Neural cell (in vitro differentiated cells): ENCODE results near the gene SLC24A2. TPM values are rescaled to one million over a fixed set of nuclear protein-coding genes. Genes with fewer than 3 reads are reported as not detected.

Experiments
- H2AFZ ChIP-seq: fragments of 200-600, 300-800 bp; sonication (generic), shearing (Covaris generic); 2 replicates; pipeline ENCODE4 v1.6.0; 2014; ENCODE audit warnings: low read depth, mild to moderate bottlenecking, antibody characterized with exemption, low read length, moderate library complexity
- H3F3A ChIP-seq: fragments of 200-600 bp; shearing (Covaris generic); 2 replicates; pipeline ENCODE4 v1.6.1; 2016; ENCODE audit warnings: mild to moderate bottlenecking, moderate library complexity, mixed read lengths, antibody characterized with exemption, low read length; ENCODE audit not compliant: insufficient read depth, poor library complexity, severe bottlenecking
- H3K27ac ChIP-seq: fragments of 200-600, 300-800 bp; sonication (generic), shearing (Covaris generic); 2 replicates; pipeline ENCODE4 v1.5.1; 2014; ENCODE audit warnings: mild to moderate bottlenecking, low read length, moderate library complexity
- H3K27me3 ChIP-seq: fragments of 300-800, 200-600 bp; sonication (generic), shearing (Covaris generic); 2 replicates; pipeline ENCODE4 v1.6.0; 2014; ENCODE audit warnings: mild to moderate bottlenecking, low read depth, low read length, moderate library complexity; ENCODE audit not compliant: insufficient read depth
- H3K36me3 ChIP-seq: fragments of 300-800, 200-600 bp; sonication (generic), shearing (Covaris generic); 2 replicates; pipeline ENCODE4 v1.5.1; 2014; ENCODE audit warnings: mild to moderate bottlenecking, antibody characterized with exemption, low read length, moderate library complexity; ENCODE audit not compliant: insufficient read depth
- H3K4me2 ChIP-seq: fragments of 300-800, 200-600 bp; sonication (generic), shearing (Covaris generic); 2 replicates; pipeline ENCODE4 v1.6.0; 2014; ENCODE audit warnings: mild to moderate bottlenecking, low read length
- H3K4me3 ChIP-seq: fragments of 300-800, 200-600 bp; sonication (generic), shearing (Covaris generic); 2 replicates; pipeline ENCODE4 v1.5.1; 2014; ENCODE audit warnings: mild to moderate bottlenecking, low read length, moderate library complexity
- H3K79me2 ChIP-seq: fragments of 200-600 bp; shearing (Covaris generic); replicated peaks from 2 replicates; pipeline ENCODE4 v1.6.0; 2014; ENCODE audit warnings: mild to moderate bottlenecking, low read length, moderate library complexity; ENCODE audit not compliant: insufficient read depth
- H3K9ac ChIP-seq: fragments of 300-800, 200-600 bp; sonication (generic), shearing (Covaris generic); 2 replicates; pipeline ENCODE4 v1.6.1; 2016; ENCODE audit warnings: mild to moderate bottlenecking, low read length, mixed read lengths
- H3K9me2 ChIP-seq: fragments of 200-600 bp; shearing (Covaris generic); 2 replicates; pipeline ENCODE4 v1.6.1; 2016; ENCODE audit warnings: mild to moderate bottlenecking, low read length, mixed read lengths; ENCODE audit not compliant: insufficient read depth
- H3K9me3 ChIP-seq: fragments of 200-600, 300-800 bp; sonication (generic), shearing (Covaris generic); 2 replicates; pipeline ENCODE4 v1.6.1; 2016; ENCODE audit warnings: mild to moderate bottlenecking, mixed run types, low read length, moderate library complexity, mixed read lengths
- H4K20me1 ChIP-seq: fragments of 200-600 bp; shearing (Covaris generic); 2 replicates; pipeline ENCODE4 v1.6.1; 2016; ENCODE audit warnings: mild to moderate bottlenecking, mixed run types; ENCODE audit not compliant: insufficient read depth
- CTCF ChIP-seq: fragments of 450-650 bp; IDR thresholded peaks from 2 replicates; pipeline ENCODE4 v1.5.1; 2014; ENCODE audit warnings: antibody characterized with exemption, mild to moderate bottlenecking, moderate library complexity; ENCODE audit not compliant: poor library complexity, severe bottlenecking
- EP300 ChIP-seq: fragments of 450-650 bp; conservative IDR thresholded peaks from 2 replicates; pipeline ENCODE4 v1.6.1; 2014; ENCODE audit warnings: antibody characterized with exemption, mild to moderate bottlenecking, moderate library complexity; ENCODE audit not compliant: poor library complexity, severe bottlenecking
- EZH2 ChIP-seq: fragments of 200-600, 300-800 bp; shearing (Covaris generic), sonication (generic); IDR thresholded peaks from 2 replicates; pipeline ENCODE4 v1.6.1; 2014; ENCODE audit warnings: antibody characterized with exemption, low read length, borderline replicate concordance, mild to moderate bottlenecking; ENCODE audit not compliant: insufficient read depth, poor library complexity, severe bottlenecking
- MXI1 ChIP-seq: fragments of 450-650 bp; conservative IDR thresholded peaks from 2 replicates; pipeline ENCODE4 v1.6.1; 2014; ENCODE audit warnings: antibody characterized with exemption, mild to moderate bottlenecking; ENCODE audit not compliant: poor library complexity, severe bottlenecking
- POLR2AphosphoS5 ChIP-seq: IDR thresholded peaks from 2 replicates; pipeline ENCODE4 v1.6.1; 2012
- RAD21 ChIP-seq: fragments of 450-650 bp; conservative IDR thresholded peaks from 2 replicates; pipeline ENCODE4 v1.6.1; 2014; ENCODE audit warnings: antibody characterized with exemption, mild to moderate bottlenecking, moderate library complexity
- REST ChIP-seq: IDR thresholded peaks from 2 replicates; pipeline ENCODE4 v1.6.1; 2012; ENCODE audit warnings: borderline replicate concordance
- SMC3 ChIP-seq: fragments of 450-650 bp; conservative IDR thresholded peaks from 2 replicates; pipeline ENCODE4 v1.6.1; 2014; ENCODE audit warnings: antibody characterized with exemption, mild to moderate bottlenecking, moderate library complexity; ENCODE audit not compliant: poor library complexity
- TAF1 ChIP-seq: IDR thresholded peaks from 2 replicates; pipeline ENCODE4 v1.6.1; 2012; ENCODE audit warnings: low read depth
- polyA plus RNA-seq: library from polyadenylated mRNA; depleted of rRNA; stranded (reverse); fragments of >200 nt; gene quantifications from 2 replicates; pipeline ENCODE4 v1.2.3, GENCODE V29; 2014

SLC24A2 gene
- polyA plus RNA-seq, 1 donor from 2014 or later = 0.56 TPM

- Histone ChIP-seq H4K20me1 (no peaks in the 10 kb centered on the region), H2AFZ (no peak overlapping the region), H3K9ac (no peak overlapping the region), H3K4me3 (no peak overlapping the region), H3F3A (no peaks in the 10 kb centered on the region), H3K9me2 (no peaks in the 10 kb centered on the region), H3K4me2 (no peak overlapping the region), H3K9me3 (no peaks in the 10 kb centered on the region), H3K79me2 (no peaks in the 10 kb centered on the region), H3K27ac (no peak overlapping the region), H3K27me3 (peaks cover 13% of the 10 kb centered on the region), H3K36me3 (no peaks in the 10 kb centered on the region)
- TF ChIP-seq MXI1 (no peak), REST (no peak), RAD21 (no peak), CTCF (no peak), EZH2 (no peak), POLR2AphosphoS5 (no peak), SMC3 (no peak), TAF1 (no peak), EP300 (no peak)
Observed at GRCh38 chr9:19782005-19782404, 6.8 kb downstream of the SLC24A2 start.

- Histone ChIP-seq H3K4me2 (no peak overlapping the region), H4K20me1 (no peaks in the 10 kb centered on the region), H3K4me3 (no peak overlapping the region), H3K79me2 (no peaks in the 10 kb centered on the region), H3F3A (no peaks in the 10 kb centered on the region), H3K36me3 (no peaks in the 10 kb centered on the region), H2AFZ (no peak overlapping the region), H3K9ac (no peak overlapping the region), H3K9me3 (no peaks in the 10 kb centered on the region), H3K27me3 (peaks cover 6% of the 10 kb centered on the region), H3K27ac (no peak overlapping the region), H3K9me2 (no peaks in the 10 kb centered on the region)
- TF ChIP-seq REST (no peak), EP300 (no peak), POLR2AphosphoS5 (no peak), RAD21 (no peak), SMC3 (no peak), MXI1 (no peak), TAF1 (no peak), CTCF (no peak), EZH2 (no peak)
Observed at GRCh38 chr9:19781240-19781639, 7.6 kb downstream of the SLC24A2 start.
